PC-3 (cell line): Measurements from ENCODE around the gene KRTAP12-4. TPM values are rescaled to one million over a fixed set of nuclear protein-coding genes. Genes with fewer than 3 reads are reported as not detected.
A peak's percentile ranks its signal among the peaks of the same experiment; 100 is the strongest.

Experiments used
- ATAC-seq: fragments of 200-7000 bp; cut with Tn5 transposase; 2 replicates; pipeline ENCODE4 v1.9.1; 2020; ENCODE audit warnings: mild to moderate bottlenecking, moderate library complexity
- BruUV-seq: library from RNA; stranded (reverse); fragments of 400-500 nt; replicated peaks from 2 replicates; lab custom pipeline; 2021; lab: Mats Ljungman, UMichigan
- CTCF ChIA-PET: fragments of 300-600 bp; sonication (Branson Sonifier 250); formaldehyde crosslinking; loops from one replicate; lab custom pipeline; 2022; ENCODE audit warnings: antibody characterized with exemption; lab: Charles Lee
- POLR2A ChIA-PET: fragments of 300-600 bp; sonication (Branson Sonifier 250); formaldehyde crosslinking; loops from one replicate; lab custom pipeline; 2022; ENCODE audit warnings: antibody characterized with exemption; ENCODE audit not compliant: unreplicated experiment; lab: Charles Lee
- DNase-seq: peaks from one replicate; pipeline ENCODE4 v3.0.0-alpha.2; 2015
- H2AFZ ChIP-seq: fragments of 300-600 bp; sonication (generic); 2 replicates; pipeline ENCODE4 v1.6.0; 2016; ENCODE audit warnings: antibody characterized with exemption, low read length
- H3F3A ChIP-seq: fragments of 300-600 bp; sonication (generic); one replicate; pipeline ENCODE4 v1.6.0; 2017; ENCODE audit warnings: antibody characterized with exemption, low read length, control low read depth, mild to moderate bottlenecking; ENCODE audit not compliant: unreplicated experiment
- H3K27ac ChIP-seq: fragments of 300-600 bp; sonication (generic); 2 replicates; pipeline ENCODE4 v1.5.1; 2016; ENCODE audit warnings: mild to moderate bottlenecking, low read length
- H3K27me3 ChIP-seq: fragments of 300-600 bp; sonication (generic); 2 replicates; pipeline ENCODE4 v1.6.1; 2016; ENCODE audit warnings: low read length, mixed read lengths
- H3K36me3 ChIP-seq: fragments of 300-600 bp; sonication (generic); 2 replicates; pipeline ENCODE4 v1.6.1; 2016; ENCODE audit warnings: low read depth, mixed run types, low read length, mixed read lengths
- H3K4me1 ChIP-seq: fragments of 300-600 bp; sonication (generic); 2 replicates; pipeline ENCODE4 v1.5.1; 2016; ENCODE audit warnings: low read length; ENCODE audit not compliant: insufficient read depth
- H3K4me2 ChIP-seq: fragments of 300-600 bp; sonication (generic); 2 replicates; pipeline ENCODE4 v1.6.0; 2016; ENCODE audit warnings: low read length
- H3K4me3 ChIP-seq: fragments of 300-600 bp; sonication (generic); 2 replicates; pipeline ENCODE4 v1.5.1; 2016; ENCODE audit warnings: mild to moderate bottlenecking, low read length, mixed read lengths
- H3K79me2 ChIP-seq: fragments of 300-600 bp; sonication (generic); 2 replicates; pipeline ENCODE4 v1.6.1; 2017; ENCODE audit warnings: low read length, mixed read lengths
- H3K9ac ChIP-seq: fragments of 300-600 bp; sonication (generic); 2 replicates; pipeline ENCODE4 v1.6.0; 2016; ENCODE audit warnings: mild to moderate bottlenecking, low read length
- H3K9me2 ChIP-seq: fragments of 300-600 bp; sonication (generic); replicated peaks from 2 replicates; pipeline ENCODE4 v1.6.1; 2016; ENCODE audit warnings: mixed run types, low read length, mixed read lengths
- H3K9me3 ChIP-seq: fragments of 300-600 bp; sonication (generic); 2 replicates; pipeline ENCODE4 v1.6.1; 2016; ENCODE audit warnings: low read length, mixed read lengths
- H4K20me1 ChIP-seq: fragments of 300-600 bp; sonication (generic); 2 replicates; pipeline ENCODE4 v1.6.1; 2016; ENCODE audit warnings: low read length, mixed read lengths
- CTCF ChIP-seq: fragments of 300-600 bp; sonication (generic); conservative IDR thresholded peaks from 2 replicates; pipeline ENCODE4 v1.5.1; 2017; ENCODE audit warnings: antibody characterized with exemption, low read depth, mild to moderate bottlenecking, low read length
- EZH2 ChIP-seq: fragments of 300-600 bp; sonication (generic); IDR thresholded peaks from one replicate; pipeline ENCODE4 v1.6.1; 2017; ENCODE audit warnings: antibody characterized with exemption, mild to moderate bottlenecking, low read length; ENCODE audit not compliant: unreplicated experiment
- EZH2phosphoT487 ChIP-seq: fragments of 300-600 bp; sonication (generic); IDR thresholded peaks from 2 replicates; pipeline ENCODE4 v1.6.1; 2018; ENCODE audit warnings: mild to moderate bottlenecking, antibody characterized with exemption, low read length, borderline replicate concordance
- intact Hi-C: fragments of 100-400 bp; cut with micrococcal nuclease; formaldehyde crosslinking; loops from 2 replicates; pipeline ENCODE4 v1.9.0; 2023
- total RNA-seq: library from RNA; depleted of rRNA; stranded (reverse); fragments of >200 nt; gene quantifications from 2 replicates; pipeline ENCODE4 v1.2.3, GENCODE V29; 2014

KRTAP12-4 gene
- total RNA-seq, 1 experiment from 2014 or later = not detected

GRCh38 chr21:44696572-44696971 is 42.1 kb upstream of the KRTAP12-4 start:
- Histone ChIP-seq H2AFZ (no peak overlapping the region), H3K4me1 (no peaks in the 10 kb centered on the region), H3K9me3 (peaks cover 17% of the 10 kb centered on the region), H3K9me2 (no peaks in the 10 kb centered on the region), H3K9ac (no peak overlapping the region), H3K4me2 (no peak overlapping the region), H3K36me3 (no peaks in the 10 kb centered on the region), H3K79me2 (no peaks in the 10 kb centered on the region), H3K27ac (no peak overlapping the region), H3F3A (no peaks in the 10 kb centered on the region), H4K20me1 (no peaks in the 10 kb centered on the region), H3K4me3 (no peak overlapping the region), H3K27me3 (no peaks in the 10 kb centered on the region)
- CTCF ChIA-PET = interaction anchor here (0.6 kb wide), 1 partner anchor 316 kb away, joined by 3 read pairs; no protein-coding TSS in a partner anchor
- TF ChIP-seq EZH2 = no peak
- TF ChIP-seq CTCF = no peak
- TF ChIP-seq EZH2phosphoT487 = no peak
- POLR2A ChIA-PET = no interaction called here
- ATAC-seq (no peak), DNase-seq (no peak)
- intact Hi-C loops = no loop called here
- no TSS peak for BruUV-seq

DNA sequence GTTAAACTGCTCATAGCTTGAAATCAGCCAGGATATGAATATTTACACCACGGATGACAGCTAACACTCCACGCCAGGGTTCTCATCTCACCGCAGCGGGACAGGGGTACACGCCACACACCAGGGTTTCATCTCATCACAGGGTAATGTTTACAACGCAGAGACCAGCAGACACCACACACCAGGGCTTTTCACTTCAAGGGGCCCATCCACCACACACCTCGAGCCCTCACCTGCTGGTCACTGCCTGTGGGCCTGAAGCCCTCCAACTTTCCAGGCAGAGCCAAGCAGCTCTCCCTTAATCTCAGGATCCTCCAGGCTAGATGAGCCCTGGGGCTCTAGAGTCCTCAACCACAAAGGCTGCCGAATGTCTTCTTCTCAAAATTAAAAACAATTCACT is 41.2 kb upstream of the KRTAP12-4 start:
- no peak for DNase-seq
- BruUV-seq = TSS peak; percentile 17
- peaks cover 17% of the 10 kb centered on the region for H3K9me3 ChIP-seq
- ChIA-PET POLR2A (no interaction called here), CTCF (interaction anchor here (0.6 kb wide), 1 partner anchor 158 kb away, joined by 3 read pairs; no protein-coding TSS in a partner anchor)
- H3F3A ChIP-seq = no peaks in the 10 kb centered on the region
- H3K27ac ChIP-seq = no peak overlapping the region
- no peaks in the 10 kb centered on the region for H3K9me2 ChIP-seq
- intact Hi-C loops = no loop called here
- H3K36me3 ChIP-seq = no peaks in the 10 kb centered on the region
- no peak overlapping the region for H3K4me2 ChIP-seq
- TF ChIP-seq EZH2phosphoT487 = no peak
- TF ChIP-seq CTCF = no peak
- no peak overlapping the region for H3K9ac ChIP-seq
- H3K4me1 ChIP-seq = no peaks in the 10 kb centered on the region
- H4K20me1 ChIP-seq = no peaks in the 10 kb centered on the region
- no peaks in the 10 kb centered on the region for H3K27me3 ChIP-seq
- H3K4me3 ChIP-seq = no peak overlapping the region
- no peak for ATAC-seq
- H3K79me2 ChIP-seq = no peaks in the 10 kb centered on the region
- H2AFZ ChIP-seq = no peak overlapping the region

GRCh38 chr21:44695184-44695583 is 40.7 kb upstream of the KRTAP12-4 start:
- Histone ChIP-seq H3K4me3 (no peak overlapping the region), H3K79me2 (no peaks in the 10 kb centered on the region), H3K27me3 (no peaks in the 10 kb centered on the region), H3K4me2 (no peak overlapping the region), H4K20me1 (no peaks in the 10 kb centered on the region), H3K4me1 (no peaks in the 10 kb centered on the region), H2AFZ (no peak overlapping the region), H3K9ac (no peak overlapping the region), H3F3A (no peaks in the 10 kb centered on the region), H3K9me2 (no peaks in the 10 kb centered on the region), H3K27ac (no peak overlapping the region), H3K36me3 (no peaks in the 10 kb centered on the region), H3K9me3 (peaks cover 17% of the 10 kb centered on the region)
- no peak for DNase-seq
- ChIA-PET POLR2A (no interaction called here), CTCF (no interaction called here)
- no TSS peak for BruUV-seq
- no peak for TF ChIP-seq EZH2
- no peak for TF ChIP-seq EZH2phosphoT487
- TF ChIP-seq CTCF = no peak
- intact Hi-C loops = no loop called here
- ATAC-seq = no peak
